Measurements from ENCODE around the gene KDM4F.

GRCh38 chr11:95016139-95016538 is 33.1 kb upstream of the KDM4F start:
- TF ChIP-seq GATA2 (IDR thresholded peaks at IDR 0.05; ENCODE audit: low read depth, low read length): no peak
- TF ChIP-seq GATA3 (IDR thresholded peaks at IDR 0.05; ENCODE audit: low read depth, low read length): no peak

Measured in SH-SY5Y (cell line).